Measurements from ENCODE around the gene ITGA6.

The ITGA6 gene

GRCh38 chr2:172470958-172471922 is 43.9 kb downstream of the ITGA6 start:
- DNase-seq (ENCODE audit: insufficient read length, low spot score) (no peak), FAIRE-seq (no peak)
- TF ChIP-seq SPI1 (IDR thresholded peaks at IDR 0.05; ENCODE audit: low read depth, low read length), result no peak
- TF ChIP-seq POLR2A (IDR thresholded peaks at IDR 0.05; ENCODE audit: low read depth, low read length), result no peak
- TF ChIP-seq POLR2AphosphoS5 (IDR thresholded peaks at IDR 0.05; ENCODE audit: low read depth, low read length), result no peak
- no peak for TF ChIP-seq PAX5 (IDR thresholded peaks at IDR 0.05; ENCODE audit: insufficient read depth, low read length, severe bottlenecking)
- no peak for TF ChIP-seq TAF1 (IDR thresholded peaks at IDR 0.05; ENCODE audit: low read depth, low read length)
- no peak for TF ChIP-seq POU2F2 (IDR thresholded peaks at IDR 0.05; ENCODE audit: low read depth, low read length)

- TF ChIP-seq POLR2AphosphoS5 (IDR thresholded peaks at IDR 0.05; ENCODE audit: low read depth, low read length), result no peak
- DNase-seq (ENCODE audit: insufficient read length, low spot score) (no peak), FAIRE-seq (no peak)
Measured at GRCh38 chr2:172472446-172473033, 45.2 kb downstream of the ITGA6 start.

GRCh38 chr2:172473167-172473566 is 45.8 kb downstream of the ITGA6 start:
- DNase-seq (ENCODE audit: insufficient read length, low spot score) (no peak), FAIRE-seq (no peak)
- no peak for TF ChIP-seq POU2F2 (IDR thresholded peaks at IDR 0.05; ENCODE audit: low read depth, low read length)
- no peak for TF ChIP-seq POLR2AphosphoS5 (IDR thresholded peaks at IDR 0.05; ENCODE audit: low read depth, low read length)
- TF ChIP-seq POLR2A (IDR thresholded peaks at IDR 0.05; ENCODE audit: low read depth, low read length), result no peak
- no peak for TF ChIP-seq TAF1 (IDR thresholded peaks at IDR 0.05; ENCODE audit: low read depth, low read length)
- TF ChIP-seq SPI1 (IDR thresholded peaks at IDR 0.05; ENCODE audit: low read depth, low read length), result no peak
- no peak for TF ChIP-seq PAX5 (IDR thresholded peaks at IDR 0.05; ENCODE audit: insufficient read depth, low read length, severe bottlenecking)

- TF ChIP-seq PAX5 (IDR thresholded peaks at IDR 0.05; ENCODE audit: insufficient read depth, low read length, severe bottlenecking) (no peak), SPI1 (IDR thresholded peaks at IDR 0.05; ENCODE audit: low read depth, low read length) (no peak), TAF1 (IDR thresholded peaks at IDR 0.05; ENCODE audit: low read depth, low read length) (no peak), POLR2A (IDR thresholded peaks at IDR 0.05; ENCODE audit: low read depth, low read length) (no peak), POU2F2 (IDR thresholded peaks at IDR 0.05; ENCODE audit: low read depth, low read length) (no peak), POLR2AphosphoS5 (IDR thresholded peaks at IDR 0.05; ENCODE audit: low read depth, low read length) (no peak)
- FAIRE-seq (no peak), DNase-seq (ENCODE audit: insufficient read length, low spot score) (no peak)
Measured at GRCh38 chr2:172478353-172478752, 51.0 kb downstream of the ITGA6 start.

- DNase-seq (ENCODE audit: insufficient read length, low spot score), result no peak
- FAIRE-seq, result no peak
- no peak for TF ChIP-seq POU2F2 (IDR thresholded peaks at IDR 0.05; ENCODE audit: low read depth, low read length)
- TF ChIP-seq POLR2AphosphoS5 (IDR thresholded peaks at IDR 0.05; ENCODE audit: low read depth, low read length), result no peak
- TF ChIP-seq SPI1 (IDR thresholded peaks at IDR 0.05; ENCODE audit: low read depth, low read length), result no peak; the same call in 1 of the 2 replicates
- TF ChIP-seq TAF1 (IDR thresholded peaks at IDR 0.05; ENCODE audit: low read depth, low read length), result no peak
- TF ChIP-seq PAX5 (IDR thresholded peaks at IDR 0.05; ENCODE audit: insufficient read depth, low read length, severe bottlenecking), result no peak
- no peak for TF ChIP-seq POLR2A (IDR thresholded peaks at IDR 0.05; ENCODE audit: low read depth, low read length)
Measured at GRCh38 chr2:172480301-172481218, 53.2 kb downstream of the ITGA6 start.

GRCh38 chr2:172481507-172482262 is 54.3 kb downstream of the ITGA6 start:
- FAIRE-seq, result no peak
- DNase-seq (ENCODE audit: insufficient read length, low spot score), result no peak
- TF ChIP-seq POLR2A (IDR thresholded peaks at IDR 0.05; ENCODE audit: low read depth, low read length) (no peak), TAF1 (IDR thresholded peaks at IDR 0.05; ENCODE audit: low read depth, low read length) (no peak), POLR2AphosphoS5 (IDR thresholded peaks at IDR 0.05; ENCODE audit: low read depth, low read length) (no peak)

GRCh38 chr2:172484253-172484652 is 56.9 kb downstream of the ITGA6 start:
- DNase-seq (ENCODE audit: insufficient read length, low spot score), result no peak
- TF ChIP-seq POLR2A (IDR thresholded peaks at IDR 0.05; ENCODE audit: low read depth, low read length), result no peak
- TF ChIP-seq SPI1 (IDR thresholded peaks at IDR 0.05; ENCODE audit: low read depth, low read length), result no peak
- TF ChIP-seq PAX5 (IDR thresholded peaks at IDR 0.05; ENCODE audit: insufficient read depth, low read length, severe bottlenecking), result no peak
- TF ChIP-seq TAF1 (IDR thresholded peaks at IDR 0.05; ENCODE audit: low read depth, low read length), result no peak
- no peak for TF ChIP-seq POU2F2 (IDR thresholded peaks at IDR 0.05; ENCODE audit: low read depth, low read length)
- no peak for TF ChIP-seq POLR2AphosphoS5 (IDR thresholded peaks at IDR 0.05; ENCODE audit: low read depth, low read length)
- no peak for FAIRE-seq

- FAIRE-seq (no peak), DNase-seq (ENCODE audit: insufficient read length, low spot score) (no peak)
- no peak for TF ChIP-seq PAX5 (IDR thresholded peaks at IDR 0.05; ENCODE audit: insufficient read depth, low read length, severe bottlenecking)
- TF ChIP-seq TAF1 (IDR thresholded peaks at IDR 0.05; ENCODE audit: low read depth, low read length), result no peak
Measured at GRCh38 chr2:172484706-172485105, 57.3 kb downstream of the ITGA6 start.

- DNase-seq (ENCODE audit: insufficient read length, low spot score), result no peak
Measured at GRCh38 chr2:172488556-172488955, 61.2 kb downstream of the ITGA6 start.

More at GRCh38 chr2:172488556-172488955, 61.2 kb downstream of the ITGA6 start:
- FAIRE-seq, result peak; percentile 47
- no peak for TF ChIP-seq POLR2A (IDR thresholded peaks at IDR 0.05; ENCODE audit: low read depth, low read length)
- TF ChIP-seq POU2F2 (IDR thresholded peaks at IDR 0.05; ENCODE audit: low read depth, low read length), result no peak
- no peak for TF ChIP-seq SPI1 (IDR thresholded peaks at IDR 0.05; ENCODE audit: low read depth, low read length)
- no peak for TF ChIP-seq TAF1 (IDR thresholded peaks at IDR 0.05; ENCODE audit: low read depth, low read length)
- no peak for TF ChIP-seq PAX5 (IDR thresholded peaks at IDR 0.05; ENCODE audit: insufficient read depth, low read length, severe bottlenecking)
- TF ChIP-seq POLR2AphosphoS5 (IDR thresholded peaks at IDR 0.05; ENCODE audit: low read depth, low read length), result no peak
